Smooth muscle cell (in vitro differentiated cells): ENCODE data around the gene PEX11B. TPM values are rescaled to one million over a fixed set of nuclear protein-coding genes. Genes with fewer than 3 reads are reported as not detected.
"Not testable (repeated sequence)": the region's sequence is repeated elsewhere in the genome, so short reads cannot be mapped to it uniquely, and the experiment has no call there.

ENCODE experiments used
- DNase-seq: peaks from one replicate; lab custom pipeline; 2025; ENCODE audit not compliant: unreplicated experiment; lab: John Stamatoyannopoulos, UW
- H2AFZ ChIP-seq: fragments of 200-600 bp; sonication (generic); 2 replicates; pipeline ENCODE4 v1.6.0; 2016; ENCODE audit warnings: antibody characterized with exemption, low read depth, mild to moderate bottlenecking
- H3F3A ChIP-seq: fragments of 200-600 bp; sonication (generic); 2 replicates; pipeline ENCODE4 v1.6.0; 2017; ENCODE audit warnings: antibody characterized with exemption, low read depth
- H3K27ac ChIP-seq: fragments of 200-600 bp; sonication (generic); 2 replicates; pipeline ENCODE4 v1.5.1; 2016; ENCODE audit warnings: low read depth, mild to moderate bottlenecking
- H3K27me3 ChIP-seq: fragments of 200-600 bp; sonication (generic); 2 replicates; pipeline ENCODE4 v1.6.1; 2016; ENCODE audit warnings: low read depth, mild to moderate bottlenecking
- H3K36me3 ChIP-seq: fragments of 200-600 bp; sonication (generic); 2 replicates; pipeline ENCODE4 v1.5.1; 2016; ENCODE audit warnings: low read depth
- H3K4me1 ChIP-seq: fragments of 200-600 bp; sonication (generic); 2 replicates; pipeline ENCODE4 v1.5.1; 2016; ENCODE audit warnings: low read depth
- H3K4me2 ChIP-seq: fragments of 200-600 bp; sonication (generic); 2 replicates; pipeline ENCODE4 v1.6.0; 2016; ENCODE audit warnings: mild to moderate bottlenecking
- H3K4me3 ChIP-seq: fragments of 200-600 bp; sonication (generic); 2 replicates; pipeline ENCODE4 v1.5.1; 2016; ENCODE audit warnings: mild to moderate bottlenecking
- H3K79me2 ChIP-seq: fragments of 200-600 bp; sonication (generic); 2 replicates; pipeline ENCODE4 v1.6.0; 2016; ENCODE audit warnings: low read depth, mild to moderate bottlenecking
- H3K9ac ChIP-seq: fragments of 200-600 bp; sonication (generic); 2 replicates; pipeline ENCODE4 v1.6.0; 2016; ENCODE audit warnings: low read depth
- H3K9me3 ChIP-seq: fragments of 200-600 bp; sonication (generic); replicated peaks from 2 replicates; pipeline ENCODE4 v1.5.1; 2016; ENCODE audit warnings: low read depth
- H4K20me1 ChIP-seq: fragments of 200-600 bp; sonication (generic); 2 replicates; pipeline ENCODE4 v1.6.0; 2016; ENCODE audit warnings: low read depth
- WGBS: methylation state at CpG from one replicate; pipeline ENCODE4 v1.1.7; 2016; ENCODE audit warnings: low lambda C conversion rate; 5-methylcytosine and 5-hydroxymethylcytosine counted together
- polyA plus RNA-seq: library from polyadenylated mRNA; unstranded; fragments of >200 nt; fragmentation: Nextera tagmentation; extraction: Ambion mirVana; gene quantifications from 2 replicates; pipeline ENCODE4 v1.2.1, GENCODE V29; 2016
- total RNA-seq: library from RNA; depleted of rRNA; stranded (reverse); fragments of >200 nt; gene quantifications from 2 replicates; pipeline ENCODE4 v1.2.3, GENCODE V29; 2014
- TF ChIP-seq, protein P1 (sequence below): fragments of 200-600 bp; sonication (generic); IDR thresholded peaks from 2 replicates; pipeline ENCODE4 v1.5.1; 2017; ENCODE audit warnings: borderline replicate concordance, mild to moderate bottlenecking, antibody characterized with exemption; ENCODE audit not compliant: insufficient read depth, poor library complexity, severe bottlenecking

Gene PEX11B
- total and polyA plus RNA-seq, 2 experiments from 2014 or later, result 22.8 to 28.5 TPM

GRCh38 chr1:145922266-145922665 is 3.7 kb upstream of the PEX11B start:
- Histone ChIP-seq H2AFZ (no peak overlapping the region), H4K20me1 (no peaks in the 10 kb centered on the region), H3K36me3 (no peaks in the 10 kb centered on the region), H3K4me3 (no peak overlapping the region), H3K9ac (no peak overlapping the region), H3F3A (no peaks in the 10 kb centered on the region), H3K79me2 (peaks cover 12% of the 10 kb centered on the region), H3K9me3 (no peaks in the 10 kb centered on the region), H3K4me1 (peaks cover 20% of the 10 kb centered on the region), H3K4me2 (no peak overlapping the region), H3K27me3 (no peaks in the 10 kb centered on the region), H3K27ac (no peak overlapping the region)
- whole genome bisulfite sequencing, result 97% methylated on average over 2 of the region's 2 CpGs
- no peak for DNase-seq
- TF ChIP-seq, protein P1, sequence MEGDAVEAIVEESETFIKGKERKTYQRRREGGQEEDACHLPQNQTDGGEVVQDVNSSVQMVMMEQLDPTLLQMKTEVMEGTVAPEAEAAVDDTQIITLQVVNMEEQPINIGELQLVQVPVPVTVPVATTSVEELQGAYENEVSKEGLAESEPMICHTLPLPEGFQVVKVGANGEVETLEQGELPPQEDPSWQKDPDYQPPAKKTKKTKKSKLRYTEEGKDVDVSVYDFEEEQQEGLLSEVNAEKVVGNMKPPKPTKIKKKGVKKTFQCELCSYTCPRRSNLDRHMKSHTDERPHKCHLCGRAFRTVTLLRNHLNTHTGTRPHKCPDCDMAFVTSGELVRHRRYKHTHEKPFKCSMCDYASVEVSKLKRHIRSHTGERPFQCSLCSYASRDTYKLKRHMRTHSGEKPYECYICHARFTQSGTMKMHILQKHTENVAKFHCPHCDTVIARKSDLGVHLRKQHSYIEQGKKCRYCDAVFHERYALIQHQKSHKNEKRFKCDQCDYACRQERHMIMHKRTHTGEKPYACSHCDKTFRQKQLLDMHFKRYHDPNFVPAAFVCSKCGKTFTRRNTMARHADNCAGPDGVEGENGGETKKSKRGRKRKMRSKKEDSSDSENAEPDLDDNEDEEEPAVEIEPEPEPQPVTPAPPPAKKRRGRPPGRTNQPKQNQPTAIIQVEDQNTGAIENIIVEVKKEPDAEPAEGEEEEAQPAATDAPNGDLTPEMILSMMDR, result no peak

GRCh38 chr1:145920297-145920696 is 1.8 kb upstream of the PEX11B start:
- not testable (repeated sequence) for H4K20me1 ChIP-seq, H3K27me3 ChIP-seq, H3K27ac ChIP-seq, H3K9ac ChIP-seq, H3K79me2 ChIP-seq, DNase-seq, H2AFZ ChIP-seq, H3K36me3 ChIP-seq, H3F3A ChIP-seq, H3K9me3 ChIP-seq, H3K4me3 ChIP-seq
- peaks cover 15% of the 10 kb centered on the region for H3K4me1 ChIP-seq
- H3K4me2 ChIP-seq, result peak overlapping the region; percentile 89
- WGBS, result 89% methylated on average over 3 of the region's 4 CpGs

DNA sequence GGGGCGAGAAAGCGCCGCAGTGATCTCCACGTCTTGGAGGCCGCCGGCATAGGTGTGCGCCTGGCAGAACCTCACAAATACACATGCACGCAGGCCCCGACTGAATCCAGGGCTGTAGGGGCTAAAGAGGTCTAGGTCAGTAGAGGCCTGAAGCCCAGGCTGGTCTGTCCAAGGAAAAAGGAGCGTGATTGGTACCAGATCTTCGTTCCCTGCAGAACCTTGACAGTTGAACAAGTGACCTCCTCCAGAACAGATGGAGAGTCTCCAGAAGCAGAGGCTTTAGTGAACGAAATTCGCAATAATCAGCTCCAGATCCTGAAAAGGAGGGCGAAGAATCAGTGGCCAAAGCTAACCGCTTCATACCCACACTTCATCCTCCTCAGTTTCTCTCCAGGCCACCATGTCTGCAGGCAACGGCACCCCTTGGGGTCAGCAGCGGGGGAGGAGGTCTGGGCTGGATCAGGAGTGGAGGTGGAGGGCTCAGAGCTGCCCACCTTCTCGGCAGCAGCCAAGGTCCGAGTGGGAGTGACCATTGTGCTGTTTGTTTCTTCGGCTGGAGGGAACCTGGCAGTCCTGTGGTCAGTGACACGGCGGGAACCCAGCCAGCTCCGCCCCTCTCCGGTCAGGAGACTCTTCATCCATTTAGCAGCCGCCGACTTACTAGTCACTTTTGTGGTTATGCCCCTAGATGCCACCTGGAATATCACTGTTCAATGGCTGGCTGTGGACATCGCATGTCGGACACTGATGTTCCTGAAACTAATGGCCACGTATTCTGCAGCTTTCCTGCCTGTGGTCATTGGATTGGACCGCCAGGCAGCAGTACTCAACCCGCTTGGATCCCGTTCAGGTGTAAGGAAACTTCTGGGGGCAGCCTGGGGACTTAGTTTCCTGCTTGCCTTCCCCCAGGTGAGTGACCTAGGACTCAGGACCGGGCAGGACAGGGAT is 749 bp upstream of the PEX11B start:
- peak overlapping the region; percentile 89 for H3K4me2 ChIP-seq
- peak overlapping the region; percentile 78 for H3K4me3 ChIP-seq
- no peaks in the 10 kb centered on the region for H3F3A ChIP-seq
- H3K79me2 ChIP-seq, result no peaks in the 10 kb centered on the region
- peak overlapping the region; percentile 70 for H3K27ac ChIP-seq
- H3K36me3 ChIP-seq, result no peaks in the 10 kb centered on the region
- H3K27me3 ChIP-seq, result no peaks in the 10 kb centered on the region
- H3K9ac ChIP-seq, result peak overlapping the region; percentile 82
- H4K20me1 ChIP-seq, result no peaks in the 10 kb centered on the region
- peaks cover 15% of the 10 kb centered on the region for H3K4me1 ChIP-seq
- no peak for DNase-seq
- H2AFZ ChIP-seq, result peak overlapping the region; percentile 93
- no peaks in the 10 kb centered on the region for H3K9me3 ChIP-seq
- TF ChIP-seq, protein P1, result no peak
- WGBS, result 8% methylated on average over 33 of the region's 33 CpGs

GRCh38 chr1:145917595-145917994 is 922 bp downstream of the PEX11B start:
- TF ChIP-seq, protein P1, result no peak
- WGBS, result 84% methylated on average over 5 of the region's 5 CpGs
- no peak for DNase-seq
- peaks cover 15% of the 10 kb centered on the region for H3K4me1 ChIP-seq
- peak overlapping the region; percentile 82 for H3K9ac ChIP-seq
- H3F3A ChIP-seq, result no peaks in the 10 kb centered on the region
- H3K9me3 ChIP-seq, result no peaks in the 10 kb centered on the region
- peak overlapping the region; percentile 78 for H3K4me3 ChIP-seq
- no peaks in the 10 kb centered on the region for H4K20me1 ChIP-seq
- H3K4me2 ChIP-seq, result peak overlapping the region; percentile 89
- no peak overlapping the region for H3K27ac ChIP-seq
- no peaks in the 10 kb centered on the region for H3K79me2 ChIP-seq
- H2AFZ ChIP-seq, result peak overlapping the region; percentile 93
- H3K36me3 ChIP-seq, result no peaks in the 10 kb centered on the region
- H3K27me3 ChIP-seq, result no peaks in the 10 kb centered on the region
